Adrenal gland (tissue), 5 donors: ENCODE measurements around the gene PHKB.

Experiments used
- CTCF ChIP-seq, 6 experiments: fragments of 450-650 bp in 4 of 6; fragments of 200-600 bp in 2 of 6; sonication (generic) in 1 of 6; IDR thresholded peaks; 1 replicate in 5 of 6; 2 replicates in 1 of 6; pipeline versions ENCODE4 v1.5.1 to v1.8.0; 2016 to 2021; ENCODE audit warnings: antibody characterized with exemption in 6 of 6, mild to moderate bottlenecking in 2 of 6, moderate library complexity in 1 of 6
- POLR2A ChIP-seq, 2 donors: fragments of 450-650 bp; IDR thresholded peaks; one replicate each; pipeline ENCODE4 v1.6.1; 2017; ENCODE audit warnings: antibody characterized with exemption in 2 of 2, mild to moderate bottlenecking in 2 of 2, moderate library complexity in 1 of 2
- donor health status: DM: no; HTN: no; CAD: no.

GRCh38 chr16:47724115-47724785 is 263.1 kb downstream of the PHKB start:
- TF ChIP-seq CTCF (IDR thresholded peaks at IDR 0.05) = no peak
- no peak for TF ChIP-seq POLR2A (IDR thresholded peaks at IDR 0.05)
